Measurements from ENCODE around the gene HIP1R.

- TF ChIP-seq ZNF384 (IDR thresholded peaks at IDR 0.05) (no peak), SUZ12 (IDR thresholded peaks at IDR 0.05) (no peak), LEF1 (IDR thresholded peaks at IDR 0.05; ENCODE audit: borderline replicate concordance) (no peak), BHLHE40 (IDR thresholded peaks at IDR 0.05; ENCODE audit: borderline replicate concordance) (no peak), CTBP1 (IDR thresholded peaks at IDR 0.05; ENCODE audit: borderline replicate concordance) (no peak), FOXM1 (IDR thresholded peaks at IDR 0.05; ENCODE audit: borderline replicate concordance) (no peak), NFRKB (IDR thresholded peaks at IDR 0.05) (no peak), SP1 (IDR thresholded peaks at IDR 0.05) (no peak), TARDBP (IDR thresholded peaks at IDR 0.05) (no peak), FOXK2 (IDR thresholded peaks at IDR 0.05) (no peak)
Observed at GRCh38 chr12:122882908-122883558, 47.8 kb downstream of the HIP1R start.
